Duodenal mucosa (tissue), 2 donors: ENCODE measurements around the gene NRL.

Source experiments
- H3K27ac ChIP-seq: one replicate; pipeline ENCODE4 v1.7.0; 2013; ENCODE audit warnings: low read depth, low read length
- H3K27me3 ChIP-seq, 2 donors: one replicate each; pipeline ENCODE4 v1.7.0; 2013; ENCODE audit warnings: low read length in 2 of 2, control low read depth in 1 of 2; ENCODE audit not compliant: insufficient read depth in 2 of 2, control insufficient read depth in 1 of 2
- H3K36me3 ChIP-seq, 2 donors: one replicate each; pipeline ENCODE4 v1.7.0; 2013; ENCODE audit warnings: low read length in 2 of 2, control low read depth in 1 of 2; ENCODE audit not compliant: insufficient read depth in 2 of 2, control insufficient read depth in 1 of 2
- H3K4me1 ChIP-seq, 2 donors: one replicate each; pipeline ENCODE4 v1.7.0; 2013; ENCODE audit warnings: low read length in 2 of 2, control low read depth in 1 of 2; ENCODE audit not compliant: insufficient read depth in 2 of 2, control insufficient read depth in 1 of 2
- H3K4me3 ChIP-seq, 2 donors: one replicate each; pipeline ENCODE4 v1.7.0; 2013; ENCODE audit warnings: low read length in 2 of 2, low read depth in 1 of 2
- H3K9ac ChIP-seq, 2 donors: one replicate each; pipeline ENCODE4 v1.7.0; 2013; ENCODE audit warnings: low read length in 2 of 2, low read depth in 1 of 2
- H3K9me3 ChIP-seq, 2 donors: one replicate each; pipeline ENCODE4 v1.7.0; 2013; ENCODE audit warnings: low read length in 2 of 2, control low read depth in 1 of 2; ENCODE audit not compliant: control insufficient read depth in 1 of 2

Gene NRL

GRCh38 chr14:24144451-24144850, 29.7 kb upstream of the NRL start:
- Histone ChIP-seq H3K4me3 (peak overlapping the region; percentile 77 to 100), H3K4me1 (peaks cover 52 to 55% of the 10 kb centered on the region in 2 donors), H3K27me3 (no peaks in the 10 kb centered on the region), H3K9ac (peak overlapping the region; percentile 30 to 52), H3K36me3 (peaks cover 19 to 32% of the 10 kb centered on the region in 2 donors), H3K9me3 (no peaks in the 10 kb centered on the region), H3K27ac (no peak overlapping the region)

- Histone ChIP-seq H3K36me3 (peaks cover 25 to 36% of the 10 kb centered on the region in 2 donors), H3K9me3 (no peaks in the 10 kb centered on the region), H3K27me3 (no peaks in the 10 kb centered on the region), H3K27ac (no peak overlapping the region), H3K4me3 (peak overlapping the region in 1 of 2 donors; percentile 100), H3K4me1 (peaks cover 56 to 60% of the 10 kb centered on the region in 2 donors), H3K9ac (peak overlapping the region in 1 of 2 donors; percentile 30)
Observed at GRCh38 chr14:24143511-24143910, 28.8 kb upstream of the NRL start.

GRCh38 chr14:24141097-24141880, 26.5 kb upstream of the NRL start, which contains the start of gene EMC9:
TSS of gene EMC9 (minus strand) at chr14:24141591. CDS start at chr14:24141304, 287 bp downstream.
- peak within 1 kb of the TSS; percentile 70 to 100 for H3K9ac ChIP-seq
- H3K9me3 ChIP-seq, result no peaks in the 10 kb centered on the region
- H3K27ac ChIP-seq, result peak within 1 kb of the TSS; percentile 92
- peak within 1 kb of the TSS; percentile 94 to 98 for H3K4me3 ChIP-seq
- peaks cover 69 to 74% of the 10 kb centered on the region in 2 donors for H3K4me1 ChIP-seq
- no peaks in the 10 kb centered on the region for H3K27me3 ChIP-seq
- H3K36me3 ChIP-seq, result peaks cover 38 to 49% of the 10 kb centered on the region in 2 donors

- H3K4me1 ChIP-seq, result peaks cover 61 to 66% of the 10 kb centered on the region in 2 donors
- no peaks in the 10 kb centered on the region for H3K9me3 ChIP-seq
- peaks cover 34 to 43% of the 10 kb centered on the region in 2 donors for H3K36me3 ChIP-seq
- H3K4me3 ChIP-seq, result peak overlapping the region; percentile 17 to 49
- H3K9ac ChIP-seq, result peak overlapping the region; percentile 20 to 38
- H3K27me3 ChIP-seq, result no peaks in the 10 kb centered on the region
- no peak overlapping the region for H3K27ac ChIP-seq
Observed at GRCh38 chr14:24139272-24139934, 24.7 kb upstream of the NRL start.

- Histone ChIP-seq H3K27ac (no peak overlapping the region), H3K9me3 (no peaks in the 10 kb centered on the region), H3K27me3 (no peaks in the 10 kb centered on the region), H3K36me3 (peaks cover 28 to 35% of the 10 kb centered on the region in 2 donors), H3K9ac (peak overlapping the region in 1 of 2 donors; percentile 20), H3K4me3 (no peak overlapping the region), H3K4me1 (peaks cover 53 to 58% of the 10 kb centered on the region in 2 donors)
Observed at GRCh38 chr14:24138396-24139271, 23.9 kb upstream of the NRL start.

GRCh38 chr14:24137529-24138395, 23.0 kb upstream of the NRL start:
- H3K27me3 ChIP-seq, result no peaks in the 10 kb centered on the region
- H3K9me3 ChIP-seq, result no peaks in the 10 kb centered on the region
- peak overlapping the region; percentile 86 to 88 for H3K4me3 ChIP-seq
- H3K9ac ChIP-seq, result peak overlapping the region; percentile 77 to 94
- H3K36me3 ChIP-seq, result peaks cover 24 to 26% of the 10 kb centered on the region in 2 donors
- H3K27ac ChIP-seq, result no peak overlapping the region
- peaks cover 47 to 50% of the 10 kb centered on the region in 2 donors for H3K4me1 ChIP-seq

GRCh38 chr14:24136684-24137528, 22.2 kb upstream of the NRL start:
- Histone ChIP-seq H3K4me1 (peaks cover 42 to 52% of the 10 kb centered on the region in 2 donors), H3K36me3 (peaks cover 24% of the 10 kb centered on the region in 2 donors), H3K9ac (peak overlapping the region; percentile 77 to 94), H3K27ac (peak overlapping the region; percentile 84), H3K4me3 (peak overlapping the region; percentile 86 to 88), H3K27me3 (no peaks in the 10 kb centered on the region), H3K9me3 (no peaks in the 10 kb centered on the region)

GRCh38 chr14:24135834-24136683, 21.3 kb upstream of the NRL start, which contains the start of gene PSME1:
TSS of gene PSME1 (plus strand) at chr14:24136194. CDS start at chr14:24136263, 69 bp downstream.
- H3K9ac ChIP-seq, result peak within 1 kb of the TSS; percentile 77 to 94
- H3K27ac ChIP-seq, result peak within 1 kb of the TSS; percentile 84
- no peaks in the 10 kb centered on the region for H3K9me3 ChIP-seq
- peaks cover 24% of the 10 kb centered on the region in 2 donors for H3K36me3 ChIP-seq
- peak within 1 kb of the TSS; percentile 86 to 88 for H3K4me3 ChIP-seq
- H3K4me1 ChIP-seq, result peaks cover 41 to 52% of the 10 kb centered on the region in 2 donors
- H3K27me3 ChIP-seq, result no peaks in the 10 kb centered on the region
